Gastrocnemius medialis (tissue), 4 donors: ENCODE results near the gene RFFL.

ENCODE experiments used
- POLR2A ChIP-seq, 2 donors: fragments of 450-650 bp; IDR thresholded peaks; one replicate each; pipeline ENCODE4 v1.6.1; 2017; ENCODE audit warnings: antibody characterized with exemption in 2 of 2, mild to moderate bottlenecking in 2 of 2, moderate library complexity in 2 of 2
- TF ChIP-seq, protein P1 (sequence below), 5 experiments: fragments of 450-650 bp in 3 of 5; fragments of 200-600 bp in 2 of 5; sonication (generic) in 2 of 5; IDR thresholded peaks in 4 of 5; conservative IDR thresholded peaks in 1 of 5; 1 replicate in 4 of 5; 2 replicates in 1 of 5; pipeline ENCODE4 v1.5.1; 2016 to 2019; ENCODE audit warnings: antibody characterized with exemption in 5 of 5, mild to moderate bottlenecking in 3 of 5, moderate library complexity in 3 of 5

DNA sequence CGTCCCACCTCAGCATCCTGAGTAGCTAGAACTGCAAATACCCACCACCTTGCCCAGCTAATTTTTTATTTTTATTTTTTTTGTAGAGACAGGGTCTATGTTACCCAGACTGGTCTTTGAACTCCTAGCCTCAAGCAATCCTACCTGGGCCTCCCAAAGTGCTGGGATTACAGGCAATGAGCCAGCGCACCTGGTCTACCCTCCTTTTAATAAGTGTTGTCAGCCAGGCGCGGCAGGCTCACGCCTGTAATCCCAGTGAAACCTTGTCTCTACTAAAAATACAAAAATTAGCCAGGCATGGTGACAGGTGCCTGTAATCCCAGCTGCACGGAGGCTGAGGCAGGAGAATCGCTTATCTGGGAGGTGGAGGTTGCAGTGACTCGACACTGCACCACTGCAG lies 19.3 kb downstream of the RFFL start:
- TF ChIP-seq, protein P1, sequence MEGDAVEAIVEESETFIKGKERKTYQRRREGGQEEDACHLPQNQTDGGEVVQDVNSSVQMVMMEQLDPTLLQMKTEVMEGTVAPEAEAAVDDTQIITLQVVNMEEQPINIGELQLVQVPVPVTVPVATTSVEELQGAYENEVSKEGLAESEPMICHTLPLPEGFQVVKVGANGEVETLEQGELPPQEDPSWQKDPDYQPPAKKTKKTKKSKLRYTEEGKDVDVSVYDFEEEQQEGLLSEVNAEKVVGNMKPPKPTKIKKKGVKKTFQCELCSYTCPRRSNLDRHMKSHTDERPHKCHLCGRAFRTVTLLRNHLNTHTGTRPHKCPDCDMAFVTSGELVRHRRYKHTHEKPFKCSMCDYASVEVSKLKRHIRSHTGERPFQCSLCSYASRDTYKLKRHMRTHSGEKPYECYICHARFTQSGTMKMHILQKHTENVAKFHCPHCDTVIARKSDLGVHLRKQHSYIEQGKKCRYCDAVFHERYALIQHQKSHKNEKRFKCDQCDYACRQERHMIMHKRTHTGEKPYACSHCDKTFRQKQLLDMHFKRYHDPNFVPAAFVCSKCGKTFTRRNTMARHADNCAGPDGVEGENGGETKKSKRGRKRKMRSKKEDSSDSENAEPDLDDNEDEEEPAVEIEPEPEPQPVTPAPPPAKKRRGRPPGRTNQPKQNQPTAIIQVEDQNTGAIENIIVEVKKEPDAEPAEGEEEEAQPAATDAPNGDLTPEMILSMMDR (IDR thresholded peaks at IDR 0.05 in 4 of 5, conservative IDR thresholded peaks at IDR 0.05 in 1 of 5) = no peak
- TF ChIP-seq POLR2A (IDR thresholded peaks at IDR 0.05) = no peak
